Naive B cell (primary cell): ENCODE data around the gene DLGAP4. TPM values are rescaled to one million over a fixed set of nuclear protein-coding genes. Genes with fewer than 3 reads are reported as not detected.

Experiments used
- ATAC-seq, 2 donors: fragments of 150-1000 bp; cut with Tn5 transposase; 2 replicates each; pipeline ENCODE4 v1.10.0; 2021; ENCODE audit warnings: low read depth in 2 of 2, mild to moderate bottlenecking in 2 of 2, moderate library complexity in 2 of 2
- DNase-seq: peaks from one replicate; pipeline ENCODE4 v3.0.0; 2022
- H3K27ac Mint-ChIP-seq, 6 donors: one replicate each; pipeline ENCODE4 v1.8.0; 2020 to 2022; ENCODE audit warnings: mild to moderate bottlenecking in 6 of 6, mixed read lengths in 6 of 6, moderate library complexity in 5 of 6, inconsistent platforms in 2 of 6
- H3K27me3 Mint-ChIP-seq, 3 donors: one replicate each; pipeline ENCODE4 v1.8.0; 2021 to 2022; ENCODE audit warnings: mixed read lengths in 3 of 3, mild to moderate bottlenecking in 1 of 3
- H3K36me3 Mint-ChIP-seq, 2 donors: one replicate each; pipeline ENCODE4 v1.8.0; 2020 to 2022; ENCODE audit warnings: mixed read lengths in 2 of 2, inconsistent platforms in 1 of 2, mild to moderate bottlenecking in 1 of 2
- H3K4me1 Mint-ChIP-seq, 3 donors: one replicate each; pipeline ENCODE4 v1.8.0; 2020 to 2022; ENCODE audit warnings: mixed read lengths in 3 of 3, inconsistent platforms in 1 of 3, mild to moderate bottlenecking in 1 of 3, moderate library complexity in 1 of 3
- H3K4me3 Mint-ChIP-seq, 8 donors: one replicate each; pipeline ENCODE4 v1.8.0; 2020 to 2022; ENCODE audit warnings: mild to moderate bottlenecking in 8 of 8, mixed read lengths in 8 of 8, moderate library complexity in 8 of 8, inconsistent platforms in 2 of 8
- H3K9me3 Mint-ChIP-seq, 7 donors: one replicate each; pipeline ENCODE4 v1.8.0; 2020 to 2022; ENCODE audit warnings: mixed read lengths in 7 of 7, mild to moderate bottlenecking in 5 of 7, inconsistent platforms in 2 of 7, moderate library complexity in 1 of 7
- polyA plus RNA-seq, 6 donors: library from polyadenylated mRNA; unstranded; fragments of 300-500 nt; fragmentation: Illumina TruSeq; gene quantifications; one replicate each; pipeline ENCODE4 v1.2.3, GENCODE V29; 2021; ENCODE audit warnings: low read depth in 6 of 6

DLGAP4 gene
- polyA plus RNA-seq, 6 donors from 2014 or later: 15.3 to 35.5 (median 21.1) TPM

GRCh38 chr20:36269507-36269906, 36.6 kb upstream of the DLGAP4 start:
- peaks cover 0 to 24% (median 11%) of the 10 kb centered on the region in 3 donors for H3K27me3 Mint-ChIP-seq
- DNase-seq (no peak), ATAC-seq (no peak)
- no peaks in the 10 kb centered on the region for H3K4me1 Mint-ChIP-seq
- H3K4me3 Mint-ChIP-seq: no peak overlapping the region
- no peaks in the 10 kb centered on the region for H3K9me3 Mint-ChIP-seq
- no peaks in the 10 kb centered on the region for H3K36me3 Mint-ChIP-seq
- no peak overlapping the region for H3K27ac Mint-ChIP-seq

GRCh38 chr20:36270744-36271638, 35.1 kb upstream of the DLGAP4 start:
- Mint-ChIP-seq H3K9me3 (no peaks in the 10 kb centered on the region), H3K27me3 (peaks cover 6 to 29% (median 23%) of the 10 kb centered on the region in 3 donors), H3K27ac (peak overlapping the region in 2 of 6 donors; percentile 6 to 94), H3K36me3 (no peaks in the 10 kb centered on the region), H3K4me1 (no peaks in the 10 kb centered on the region), H3K4me3 (no peak overlapping the region)
- ATAC-seq: no peak
- DNase-seq: no peak

GRCh38 chr20:36271639-36272546, 34.2 kb upstream of the DLGAP4 start:
- H3K4me3 Mint-ChIP-seq: no peak overlapping the region
- H3K36me3 Mint-ChIP-seq: no peaks in the 10 kb centered on the region
- H3K27ac Mint-ChIP-seq: peak overlapping the region in 1 of 6 donors; percentile 94
- ATAC-seq (no peak), DNase-seq (no peak)
- H3K4me1 Mint-ChIP-seq: no peaks in the 10 kb centered on the region
- peaks cover 6 to 29% (median 23%) of the 10 kb centered on the region in 3 donors for H3K27me3 Mint-ChIP-seq
- H3K9me3 Mint-ChIP-seq: no peaks in the 10 kb centered on the region

DNA sequence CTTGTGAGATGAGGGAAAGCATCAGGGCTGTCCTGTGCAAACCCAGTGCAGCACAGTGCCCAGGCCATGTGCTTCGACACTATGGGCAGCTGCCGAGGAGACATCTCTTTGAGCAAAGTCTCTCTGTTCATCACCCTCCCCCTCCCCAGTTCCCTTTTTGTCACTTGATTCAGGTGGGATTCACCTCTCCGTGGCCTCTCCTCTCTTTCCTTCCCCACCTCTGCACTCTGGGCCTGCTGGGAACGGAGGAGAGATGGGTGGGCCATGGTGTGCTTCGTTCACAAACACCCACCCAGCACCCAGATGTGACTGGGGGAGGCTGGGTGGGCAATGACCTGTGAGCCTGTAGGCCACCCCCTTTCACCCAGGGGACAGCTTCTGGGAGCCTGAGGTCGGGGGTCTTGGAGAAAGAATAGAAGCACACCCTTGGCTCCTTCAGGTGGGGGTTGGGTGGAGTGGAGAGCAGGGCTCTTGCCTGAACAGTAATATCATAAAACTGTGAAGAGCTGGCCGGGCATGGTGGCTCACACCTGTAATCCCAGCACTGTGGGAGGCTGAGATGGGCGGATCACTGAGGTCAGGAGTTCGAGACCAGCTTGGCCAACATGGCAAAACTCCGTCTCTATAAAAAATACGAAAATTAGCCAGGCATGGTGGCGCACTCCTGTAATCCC, 33.5 kb upstream of the DLGAP4 start:
- H3K4me1 Mint-ChIP-seq: no peaks in the 10 kb centered on the region
- no peak overlapping the region for H3K4me3 Mint-ChIP-seq

DNA sequence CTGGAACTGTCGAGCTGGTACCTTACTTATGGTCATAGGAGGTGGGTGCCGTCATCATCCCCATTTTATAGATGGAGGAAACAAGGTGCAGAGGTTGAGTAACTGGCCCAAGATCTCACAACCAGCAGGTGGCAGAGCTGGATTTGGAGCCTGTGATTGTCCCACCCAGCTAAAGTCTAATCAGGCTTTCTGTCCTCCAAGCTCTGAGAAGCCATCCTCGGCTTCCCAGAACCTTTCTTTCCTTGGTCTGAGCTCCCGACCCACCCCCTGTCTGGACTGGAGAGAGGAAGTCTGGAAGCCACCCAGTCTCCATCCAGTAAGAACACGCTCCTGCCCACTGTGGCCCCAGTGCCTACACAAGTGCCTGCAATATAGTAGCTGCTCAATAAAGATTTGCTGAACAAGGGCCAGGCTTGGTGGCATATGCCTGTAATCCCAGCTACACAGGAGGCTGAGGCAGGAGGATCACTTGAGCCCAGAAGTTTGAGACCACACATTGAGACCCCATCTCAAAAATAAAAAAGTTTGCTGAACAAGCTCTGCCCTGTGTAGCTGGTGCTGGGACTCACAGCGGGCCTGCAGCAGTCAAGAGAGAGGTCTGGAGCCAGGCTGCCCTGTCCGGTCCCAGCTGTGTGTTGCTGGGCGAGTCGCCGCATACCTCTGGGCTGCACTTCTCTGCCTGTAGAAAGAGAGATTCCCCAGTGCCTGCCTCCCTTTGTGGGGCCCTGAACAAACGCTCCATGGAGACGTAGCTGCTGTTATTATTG, 32.5 kb upstream of the DLGAP4 start:
- no peak for ATAC-seq
- Mint-ChIP-seq H3K36me3 (no peaks in the 10 kb centered on the region), H3K27ac (no peak overlapping the region), H3K4me1 (no peaks in the 10 kb centered on the region), H3K9me3 (no peaks in the 10 kb centered on the region), H3K27me3 (peaks cover 6 to 37% (median 23%) of the 10 kb centered on the region in 3 donors), H3K4me3 (no peak overlapping the region)
- DNase-seq: no peak

More for the DNA sequence above, 33.5 kb upstream of the DLGAP4 start:
- ATAC-seq (no peak), DNase-seq (no peak)
- Mint-ChIP-seq H3K36me3 (no peaks in the 10 kb centered on the region), H3K9me3 (no peaks in the 10 kb centered on the region), H3K27me3 (peaks cover 6 to 32% (median 23%) of the 10 kb centered on the region in 3 donors), H3K27ac (no peak overlapping the region)

DNA sequence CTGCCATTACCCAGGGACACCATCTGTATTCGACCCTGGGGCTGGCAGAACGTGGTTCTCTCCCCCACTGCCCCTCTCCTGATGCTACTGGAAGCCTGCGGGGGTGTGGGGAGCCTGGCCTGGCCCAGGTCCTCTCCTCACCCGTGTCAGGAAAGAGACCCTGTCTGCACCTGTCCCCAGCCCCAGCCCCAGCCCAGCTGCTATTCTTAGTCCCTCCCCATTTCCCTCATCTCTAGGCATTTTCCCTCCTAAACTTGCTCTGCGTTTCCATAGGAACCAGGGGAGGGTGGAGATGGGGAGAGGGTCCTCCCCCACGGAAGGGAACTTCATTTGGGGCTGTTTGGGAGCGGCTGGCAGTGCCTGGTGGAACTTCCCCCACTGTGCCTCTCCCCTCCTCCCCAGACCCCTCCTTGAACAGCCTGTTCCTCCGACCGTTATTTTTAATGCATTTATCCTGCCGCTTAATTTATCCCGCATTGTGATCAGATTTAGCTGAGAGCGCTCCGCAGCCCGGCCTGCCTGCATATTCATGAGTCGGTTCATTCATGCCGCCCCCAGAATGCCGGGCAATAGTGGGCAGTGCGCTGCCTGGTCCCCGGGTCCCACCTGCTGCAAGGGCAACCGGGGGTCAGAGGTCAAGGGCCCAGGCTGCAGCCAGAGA, 31.8 kb upstream of the DLGAP4 start:
- no peaks in the 10 kb centered on the region for H3K4me1 Mint-ChIP-seq

GRCh38 chr20:36275011-36275410, 31.1 kb upstream of the DLGAP4 start:
- Mint-ChIP-seq H3K36me3 (no peaks in the 10 kb centered on the region), H3K4me1 (no peaks in the 10 kb centered on the region), H3K4me3 (no peak overlapping the region), H3K9me3 (no peaks in the 10 kb centered on the region), H3K27ac (no peak overlapping the region), H3K27me3 (peaks cover 7 to 37% (median 23%) of the 10 kb centered on the region in 3 donors)
- no peak for ATAC-seq
- DNase-seq: no peak

More for the DNA sequence above, 31.8 kb upstream of the DLGAP4 start:
- Mint-ChIP-seq H3K27me3 (peaks cover 6 to 37% (median 23%) of the 10 kb centered on the region in 3 donors), H3K4me3 (no peak overlapping the region), H3K27ac (peak overlapping the region in 1 of 6 donors; percentile 86), H3K9me3 (no peaks in the 10 kb centered on the region), H3K36me3 (no peaks in the 10 kb centered on the region)
- no peak for DNase-seq
- ATAC-seq: no peak

GRCh38 chr20:36275441-36276189, 30.5 kb upstream of the DLGAP4 start:
- Mint-ChIP-seq H3K27me3 (peaks cover 10 to 42% (median 29%) of the 10 kb centered on the region in 3 donors), H3K9me3 (no peaks in the 10 kb centered on the region), H3K4me3 (no peak overlapping the region), H3K27ac (no peak overlapping the region), H3K36me3 (no peaks in the 10 kb centered on the region), H3K4me1 (no peaks in the 10 kb centered on the region)
- ATAC-seq (no peak), DNase-seq (no peak)

DNA sequence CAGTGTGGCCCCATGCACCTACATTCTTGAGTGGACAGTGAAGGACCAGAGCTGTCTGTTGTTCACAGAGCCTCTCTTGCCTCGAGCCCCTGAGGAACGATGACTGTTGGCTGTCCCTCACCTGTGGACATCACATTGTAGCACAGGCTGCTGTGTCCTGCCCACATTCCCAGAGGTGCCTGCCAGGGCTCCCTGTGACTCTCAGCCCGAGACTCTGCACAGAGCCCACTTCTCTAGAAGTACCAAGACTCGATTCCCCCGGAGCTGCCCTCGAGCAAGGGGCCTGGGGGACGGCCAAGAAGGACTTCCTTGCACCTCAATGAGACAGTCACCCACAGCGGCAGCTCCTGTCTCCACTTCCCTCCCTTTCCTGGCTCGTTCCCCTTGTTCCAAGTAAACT, 28.6 kb upstream of the DLGAP4 start:
- Mint-ChIP-seq H3K27me3 (peaks cover 10 to 48% (median 45%) of the 10 kb centered on the region in 3 donors), H3K4me3 (no peak overlapping the region), H3K36me3 (no peaks in the 10 kb centered on the region), H3K4me1 (no peaks in the 10 kb centered on the region), H3K27ac (no peak overlapping the region), H3K9me3 (no peaks in the 10 kb centered on the region)
- DNase-seq (no peak), ATAC-seq (no peak)

DNA sequence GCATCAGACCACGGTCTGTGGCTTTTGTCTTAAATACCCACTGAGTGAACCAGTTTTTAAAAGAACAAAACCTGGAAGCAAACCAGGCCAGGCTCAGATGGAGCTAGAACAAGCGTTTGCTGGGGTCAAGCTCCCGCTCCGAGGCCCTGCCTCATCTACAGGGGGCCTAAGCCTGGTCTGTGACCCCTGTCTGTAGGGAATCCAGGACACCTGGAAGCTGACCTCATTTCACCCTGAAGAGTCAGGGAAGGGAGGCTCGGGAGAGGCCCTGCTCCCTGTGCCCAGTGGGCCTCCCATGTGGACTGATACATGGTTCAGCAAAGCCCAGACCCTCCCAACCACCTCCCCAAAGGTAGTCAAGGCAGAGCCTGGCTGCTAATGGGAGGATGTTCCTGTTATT, 26.8 kb upstream of the DLGAP4 start:
- Mint-ChIP-seq H3K4me1 (no peaks in the 10 kb centered on the region), H3K27ac (no peak overlapping the region), H3K36me3 (no peaks in the 10 kb centered on the region), H3K9me3 (no peaks in the 10 kb centered on the region), H3K27me3 (peaks cover 14 to 38% (median 37%) of the 10 kb centered on the region in 3 donors), H3K4me3 (no peak overlapping the region)
- no peak for DNase-seq
- ATAC-seq: no peak

GRCh38 chr20:36279776-36280175, 26.4 kb upstream of the DLGAP4 start:
- DNase-seq: no peak
- H3K4me1 Mint-ChIP-seq: no peaks in the 10 kb centered on the region
- ATAC-seq: no peak

More at GRCh38 chr20:36279776-36280175, 26.4 kb upstream of the DLGAP4 start:
- H3K36me3 Mint-ChIP-seq: no peaks in the 10 kb centered on the region
- H3K4me3 Mint-ChIP-seq: no peak overlapping the region
- H3K27me3 Mint-ChIP-seq: peaks cover 14 to 33% (median 33%) of the 10 kb centered on the region in 3 donors
- no peaks in the 10 kb centered on the region for H3K9me3 Mint-ChIP-seq
- no peak overlapping the region for H3K27ac Mint-ChIP-seq
